B cell (primary cell): ENCODE data around the gene MRTFA. TPM values are rescaled to one million over a fixed set of nuclear protein-coding genes. Genes with fewer than 3 reads are reported as not detected.

Source experiments
- ATAC-seq: fragments of 200-7000 bp; cut with Tn5 transposase; one replicate; pipeline ENCODE4 v1.10.0; 2021; ENCODE audit warnings: low read depth, mild to moderate bottlenecking, moderate number of reproducible peaks, moderate library complexity
- CTCF ChIA-PET: fragments of 350-600 bp; sonication (Branson Sonifier 250); formaldehyde crosslinking; loops from one replicate; lab custom pipeline; 2021; ENCODE audit warnings: antibody characterized with exemption, inconsistent platforms; lab: Charles Lee
- POLR2A ChIA-PET: fragments of 350-600 bp; sonication (Branson Sonifier 250); formaldehyde crosslinking; loops from one replicate; lab custom pipeline; 2021; ENCODE audit warnings: antibody characterized with exemption; lab: Charles Lee
- DNase-seq: peaks from one replicate; pipeline ENCODE4 v3.0.0; 2013
- H2AFZ ChIP-seq: 2 replicates; pipeline ENCODE4 v1.6.1; 2012; ENCODE audit warnings: mild to moderate bottlenecking, low read depth, low read length; ENCODE audit not compliant: insufficient read depth, poor library complexity, severe bottlenecking
- H3K27ac ChIP-seq, 2 donors: 1 replicate in 1 of 2; 2 replicates in 1 of 2; pipeline ENCODE4 v1.5.1; 2012 to 2013; ENCODE audit warnings: low read length in 2 of 2, mild to moderate bottlenecking in 2 of 2, moderate library complexity in 1 of 2
- H3K27me3 ChIP-seq, 4 experiments: fragments of 200-600 bp in 1 of 4; sonication (generic) in 1 of 4; replicated peaks in 1 of 4; 1 replicate in 2 of 4; 2 replicates in 2 of 4; pipeline versions ENCODE4 v1.6.1 to v1.7.0; 2013 to 2016; ENCODE audit warnings: low read length in 3 of 4, mild to moderate bottlenecking in 2 of 4, mixed read lengths in 1 of 4, moderate library complexity in 1 of 4; ENCODE audit not compliant: insufficient read depth in 4 of 4, control insufficient read depth in 3 of 4; ENCODE audit errors: control extremely low read depth in 1 of 4
- H3K36me3 ChIP-seq, 2 experiments: replicated peaks in 1 of 2; 1 replicate in 1 of 2; 2 replicates in 1 of 2; pipeline versions ENCODE4 v1.6.1 to v1.7.1; 2013; ENCODE audit warnings: low read length in 1 of 2; ENCODE audit not compliant: insufficient read depth in 2 of 2, control insufficient read depth in 1 of 2; ENCODE audit errors: control extremely low read depth in 1 of 2, extremely low read depth in 1 of 2
- H3K4me1 ChIP-seq, 2 donors: fragments of 200-600 bp in 1 of 2; sonication (generic) in 1 of 2; 1 replicate in 1 of 2; 2 replicates in 1 of 2; pipeline versions ENCODE4 v1.5.1 to v1.6.1; 2013 to 2017; ENCODE audit warnings: low read length in 2 of 2; ENCODE audit not compliant: control insufficient read depth in 2 of 2, insufficient read depth in 2 of 2
- H3K4me2 ChIP-seq: replicated peaks from 2 replicates; pipeline ENCODE3; 2012; ENCODE audit warnings: mild to moderate bottlenecking, low read depth, low read length; ENCODE audit not compliant: poor library complexity, severe bottlenecking
- H3K4me3 ChIP-seq, 5 experiments: fragments of 200-600 bp in 1 of 5; sonication (generic) in 1 of 5; 1 replicate in 3 of 5; 2 replicates in 2 of 5; pipeline versions ENCODE4 v1.5.1 to v1.7.0; 2011 to 2016; ENCODE audit warnings: low read length in 4 of 5, mild to moderate bottlenecking in 4 of 5, low read depth in 2 of 5, control low read depth in 1 of 5, moderate library complexity in 1 of 5; ENCODE audit not compliant: insufficient read depth in 1 of 5; ENCODE audit errors: control extremely low read depth in 1 of 5, extremely low read depth in 1 of 5
- H3K79me2 ChIP-seq: fragments of 200-600 bp; sonication (generic); one replicate; pipeline ENCODE4 v1.6.0; 2016; ENCODE audit warnings: low read length; ENCODE audit not compliant: control insufficient read depth, insufficient read depth
- H3K9ac ChIP-seq: fragments of 200-600 bp; sonication (generic); 2 replicates; pipeline ENCODE4 v1.6.1; 2017; ENCODE audit warnings: mild to moderate bottlenecking, low read length, moderate library complexity
- H3K9me3 ChIP-seq, 3 donors: one replicate each; pipeline versions ENCODE4 v1.6.1 to v1.7.1; 2013; ENCODE audit warnings: low read length in 2 of 3; ENCODE audit not compliant: control insufficient read depth in 2 of 3, insufficient read depth in 1 of 3; ENCODE audit errors: control extremely low read depth in 1 of 3
- H4K20me1 ChIP-seq: 2 replicates; pipeline ENCODE4 v1.6.0; 2012; ENCODE audit warnings: mild to moderate bottlenecking, low read length; ENCODE audit not compliant: insufficient read depth, control insufficient read depth, poor library complexity, severe bottlenecking
- H3K27ac Mint-ChIP-seq: one replicate; pipeline ENCODE4 v1.8.0; 2021; ENCODE audit warnings: mixed read lengths
- H3K27me3 Mint-ChIP-seq: one replicate; pipeline ENCODE4 v1.8.0; 2021; ENCODE audit warnings: mixed read lengths
- H3K4me1 Mint-ChIP-seq: one replicate; pipeline ENCODE4 v1.8.0; 2021; ENCODE audit warnings: mixed read lengths
- H3K4me3 Mint-ChIP-seq: one replicate; pipeline ENCODE4 v1.8.0; 2021; ENCODE audit warnings: mixed read lengths
- H3K9me3 Mint-ChIP-seq: one replicate; pipeline ENCODE4 v1.8.0; 2022; ENCODE audit warnings: mixed read lengths; ENCODE audit not compliant: insufficient read depth
- EZH2 ChIP-seq: IDR thresholded peaks from 2 replicates; pipeline ENCODE4 v1.6.1; 2012; ENCODE audit warnings: borderline replicate concordance, low read depth, mild to moderate bottlenecking, moderate library complexity, low read length; ENCODE audit not compliant: insufficient read depth, poor library complexity, severe bottlenecking
- WGBS: methylation state at CpG from one replicate; pipeline ENCODE4 v1.1.5; 2013; ENCODE audit warnings: missing lambda C conversion rate; ENCODE audit not compliant: insufficient coverage; 5-methylcytosine and 5-hydroxymethylcytosine counted together
- intact Hi-C: fragments of 100-400 bp; cut with micrococcal nuclease; formaldehyde crosslinking; loops from one replicate; pipeline ENCODE4 v1.10.0; 2022
- polyA plus RNA-seq: library from polyadenylated mRNA; depleted of rRNA; stranded (reverse); fragments of >200 nt; gene quantifications from 2 replicates; pipeline ENCODE4 v1.2.3, GENCODE V29; 2012
- total RNA-seq, 2 donors: library from RNA; stranded (reverse); fragments of 120-200 nt in 1 of 2; gene quantifications; 1 replicate in 1 of 2; 2 replicates in 1 of 2; pipeline versions ENCODE4 v1.2.3 to v1.2.4, GENCODE V29; 2013 to 2022
- TF ChIP-seq, protein P1 (sequence below): fragments of 200-600 bp; IDR thresholded peaks from one replicate; pipeline ENCODE4 v1.8.0; 2022; ENCODE audit warnings: antibody characterized with exemption, mild to moderate bottlenecking

Gene MRTFA
- total and polyA plus RNA-seq, 2 donors (not counting 1 experiment from before 2014, with no cell fraction given) = 28.9 to 82.6 TPM

DNA sequence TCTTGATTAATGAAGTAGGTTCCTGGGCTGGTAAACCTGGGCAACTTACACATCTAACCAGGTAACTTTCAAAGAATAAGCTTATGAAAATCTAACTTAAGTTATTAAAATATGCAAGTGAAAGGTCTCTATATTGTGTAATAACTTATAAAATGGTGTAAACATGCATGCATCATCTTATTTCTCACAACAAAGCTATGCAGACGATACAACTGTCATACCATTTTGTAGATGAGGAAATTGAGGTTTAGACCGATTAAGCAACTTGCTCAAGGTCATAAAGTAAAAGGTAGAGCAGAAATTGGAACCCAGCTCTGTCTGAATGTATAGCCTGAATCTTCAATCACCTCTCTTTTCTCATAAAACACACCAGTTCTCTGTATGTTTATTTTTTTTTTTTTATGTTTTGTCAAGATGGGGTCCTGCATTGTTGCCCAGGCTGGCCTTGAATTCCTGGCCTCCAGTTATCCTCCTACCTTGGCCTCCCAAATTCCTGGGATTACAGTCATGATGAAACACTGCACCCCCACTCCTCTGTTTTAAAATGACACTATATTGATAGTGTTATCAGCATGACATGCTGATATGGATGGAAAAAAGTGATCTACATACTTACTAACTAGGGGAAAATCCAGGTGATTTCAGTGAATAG is 156.5 kb downstream of the MRTFA start:
- no peaks in the 10 kb centered on the region for H3K27me3 Mint-ChIP-seq
- intact Hi-C loops = no loop called here
- TF ChIP-seq EZH2 = no peak
- TF ChIP-seq, protein P1, sequence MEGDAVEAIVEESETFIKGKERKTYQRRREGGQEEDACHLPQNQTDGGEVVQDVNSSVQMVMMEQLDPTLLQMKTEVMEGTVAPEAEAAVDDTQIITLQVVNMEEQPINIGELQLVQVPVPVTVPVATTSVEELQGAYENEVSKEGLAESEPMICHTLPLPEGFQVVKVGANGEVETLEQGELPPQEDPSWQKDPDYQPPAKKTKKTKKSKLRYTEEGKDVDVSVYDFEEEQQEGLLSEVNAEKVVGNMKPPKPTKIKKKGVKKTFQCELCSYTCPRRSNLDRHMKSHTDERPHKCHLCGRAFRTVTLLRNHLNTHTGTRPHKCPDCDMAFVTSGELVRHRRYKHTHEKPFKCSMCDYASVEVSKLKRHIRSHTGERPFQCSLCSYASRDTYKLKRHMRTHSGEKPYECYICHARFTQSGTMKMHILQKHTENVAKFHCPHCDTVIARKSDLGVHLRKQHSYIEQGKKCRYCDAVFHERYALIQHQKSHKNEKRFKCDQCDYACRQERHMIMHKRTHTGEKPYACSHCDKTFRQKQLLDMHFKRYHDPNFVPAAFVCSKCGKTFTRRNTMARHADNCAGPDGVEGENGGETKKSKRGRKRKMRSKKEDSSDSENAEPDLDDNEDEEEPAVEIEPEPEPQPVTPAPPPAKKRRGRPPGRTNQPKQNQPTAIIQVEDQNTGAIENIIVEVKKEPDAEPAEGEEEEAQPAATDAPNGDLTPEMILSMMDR = no peak
- ChIA-PET POLR2A (no interaction called here), CTCF (interaction anchor here (0.6 to 2.8 kb wide), 8 partner anchors 12 to 1476 kb away, joined by 3 to 11 read pairs (median 3); no protein-coding TSS in a partner anchor)
- Histone ChIP-seq H3K9me3 (no peaks in the 10 kb centered on the region), H4K20me1 (peaks cover 21% of the 10 kb centered on the region), H3K79me2 (peaks cover 73% of the 10 kb centered on the region), H3K4me2 (no peak overlapping the region), H3K27ac (no peak overlapping the region), H3K36me3 (no peaks in the 10 kb centered on the region), H2AFZ (no peak overlapping the region), H3K27me3 (no peaks in the 10 kb centered on the region), H3K9ac (no peak overlapping the region), H3K4me1 (peaks cover 4 to 5% of the 10 kb centered on the region in 2 donors), H3K4me3 (no peak overlapping the region)
- H3K9me3 Mint-ChIP-seq = no peaks in the 10 kb centered on the region
- DNase-seq (no peak), ATAC-seq (no peak)
- H3K4me3 Mint-ChIP-seq = no peak overlapping the region
- H3K4me1 Mint-ChIP-seq = peaks cover 13% of the 10 kb centered on the region
- H3K27ac Mint-ChIP-seq = no peak overlapping the region
- WGBS = no CpG with 5 or more reads among the region's 2 CpGs

DNA sequence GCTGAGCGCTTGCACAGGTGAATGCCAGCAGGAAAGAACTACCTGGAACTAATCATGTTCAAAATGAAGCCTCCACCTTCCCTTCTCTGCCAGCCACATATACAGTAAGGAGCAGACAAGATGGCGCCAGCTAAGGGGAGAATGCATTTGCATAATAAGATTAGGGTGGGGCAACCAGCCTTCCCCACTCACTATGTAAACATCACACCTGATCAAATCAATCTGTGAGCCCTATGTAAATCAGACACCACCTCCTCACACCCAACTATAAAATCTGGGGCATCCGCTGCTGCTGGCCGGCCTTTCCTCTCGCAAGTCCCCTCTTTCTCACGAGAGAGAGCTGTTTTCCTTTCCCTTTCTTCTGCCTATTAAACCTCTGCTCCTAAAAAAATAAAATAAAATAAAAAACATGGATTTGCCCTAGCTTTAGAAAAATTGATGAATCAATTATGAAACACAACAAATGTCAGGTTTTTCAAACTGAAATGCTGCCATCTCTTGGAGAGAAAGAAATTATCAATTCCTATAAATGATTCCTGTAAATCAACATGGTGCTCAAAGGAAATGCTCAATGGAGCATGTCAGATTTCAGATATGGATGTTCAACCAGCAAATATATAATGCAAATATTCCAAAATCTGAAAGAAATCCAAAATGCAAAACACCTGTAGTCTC is 157.3 kb downstream of the MRTFA start:
- H3K27ac ChIP-seq = no peak overlapping the region
- H3K4me3 Mint-ChIP-seq = no peak overlapping the region
- 96% methylated on average over 4 of the region's 6 CpGs for WGBS
- DNase-seq = no peak
- H4K20me1 ChIP-seq = peaks cover 21% of the 10 kb centered on the region
- TF ChIP-seq EZH2 = no peak
- TF ChIP-seq, protein P1 = no peak
- ChIA-PET POLR2A (no interaction called here), CTCF (interaction anchor here (0.6 to 2.8 kb wide), 7 partner anchors 13 to 1477 kb away, joined by 3 to 11 read pairs (median 3); no protein-coding TSS in a partner anchor)
- no peak for ATAC-seq
- no peaks in the 10 kb centered on the region for H3K27me3 ChIP-seq
- H3K4me1 Mint-ChIP-seq = peaks cover 15% of the 10 kb centered on the region
- no peaks in the 10 kb centered on the region for H3K9me3 ChIP-seq
- intact Hi-C loops = no loop called here
- H3K4me2 ChIP-seq = no peak overlapping the region
- peaks cover 73% of the 10 kb centered on the region for H3K79me2 ChIP-seq
- no peak overlapping the region for H2AFZ ChIP-seq
- H3K27ac Mint-ChIP-seq = no peak overlapping the region
- no peaks in the 10 kb centered on the region for H3K36me3 ChIP-seq
- H3K4me1 ChIP-seq = peaks cover 4 to 5% of the 10 kb centered on the region in 2 donors
- H3K9me3 Mint-ChIP-seq = no peaks in the 10 kb centered on the region
- H3K4me3 ChIP-seq = no peak overlapping the region
- H3K9ac ChIP-seq = no peak overlapping the region
- H3K27me3 Mint-ChIP-seq = no peaks in the 10 kb centered on the region
